GM23338 (cell line): ENCODE results near the gene ALG9. TPM values are rescaled to one million over a fixed set of nuclear protein-coding genes. Genes with fewer than 3 reads are reported as not detected.

ENCODE experiments used
- ATAC-seq: fragments of 200-7000 bp; cut with Tn5 transposase; 3 replicates; pipeline ENCODE4 v1.9.1; 2020
- DNase-seq: peaks from one replicate; pipeline ENCODE4 v3.0.0-alpha.2; 2015; ENCODE audit warnings: low spot score
- H2AFZ ChIP-seq: fragments of 200-600 bp; sonication (generic); 2 replicates; pipeline ENCODE4 v1.8.0; 2016; ENCODE audit warnings: antibody characterized with exemption, mild to moderate bottlenecking, moderate library complexity
- H3F3A ChIP-seq: fragments of 200-600 bp; sonication (generic); replicated peaks from 2 replicates; pipeline ENCODE4 v1.8.0; 2017; ENCODE audit warnings: antibody characterized with exemption, mixed run types, low read depth
- H3K27ac ChIP-seq: fragments of 200-600 bp; sonication (generic); 2 replicates; pipeline ENCODE4 v1.6.1; 2016; ENCODE audit warnings: low read depth
- H3K27me3 ChIP-seq: fragments of 200-600 bp; sonication (generic); 2 replicates; pipeline ENCODE4 v1.8.0; 2016; ENCODE audit warnings: mild to moderate bottlenecking, mixed run types, moderate library complexity; ENCODE audit not compliant: insufficient read depth
- H3K36me3 ChIP-seq: fragments of 200-600 bp; sonication (generic); 2 replicates; pipeline ENCODE4 v1.8.0; 2016; ENCODE audit warnings: mild to moderate bottlenecking; ENCODE audit not compliant: insufficient read depth
- H3K4me1 ChIP-seq: fragments of 200-600 bp; sonication (generic); 2 replicates; pipeline ENCODE4 v1.8.0; 2016; ENCODE audit warnings: mild to moderate bottlenecking, moderate library complexity; ENCODE audit not compliant: insufficient read depth
- H3K4me2 ChIP-seq: fragments of 200-600 bp; sonication (generic); 2 replicates; pipeline ENCODE4 v1.7.1; 2017; ENCODE audit warnings: mixed run types
- H3K4me3 ChIP-seq: fragments of 200-600 bp; sonication (generic); 2 replicates; pipeline ENCODE4 v1.6.1; 2016; ENCODE audit warnings: mixed run types
- H3K79me2 ChIP-seq: fragments of 200-600 bp; sonication (generic); replicated peaks from 2 replicates; pipeline ENCODE4 v1.8.0; 2017; ENCODE audit warnings: mild to moderate bottlenecking; ENCODE audit not compliant: insufficient read depth
- H3K9me2 ChIP-seq: fragments of 200-600 bp; sonication (generic); 2 replicates; pipeline ENCODE4 v1.8.0; 2017; ENCODE audit not compliant: insufficient read depth
- H4K20me1 ChIP-seq: fragments of 200-600 bp; sonication (generic); replicated peaks from 2 replicates; pipeline ENCODE4 v1.8.0; 2017; ENCODE audit warnings: mild to moderate bottlenecking; ENCODE audit not compliant: insufficient read depth
- H3K27ac Mint-ChIP-seq: 2 replicates; pipeline ENCODE4 v1.8.0; 2020; ENCODE audit warnings: inconsistent platforms, mild to moderate bottlenecking, moderate library complexity, mixed read lengths
- H3K27me3 Mint-ChIP-seq: 3 replicates; pipeline ENCODE4 v1.8.0; 2022; ENCODE audit warnings: low read depth, mild to moderate bottlenecking, moderate library complexity, mixed read lengths, inconsistent platforms; ENCODE audit not compliant: insufficient read depth, poor library complexity
- H3K36me3 Mint-ChIP-seq: 3 replicates; pipeline ENCODE4 v1.8.0; 2021; ENCODE audit warnings: low read depth, mild to moderate bottlenecking, inconsistent platforms, moderate library complexity, mixed read lengths
- H3K4me1 Mint-ChIP-seq: 3 replicates; pipeline ENCODE4 v1.8.0; 2020; ENCODE audit warnings: mild to moderate bottlenecking, inconsistent platforms, mixed read lengths
- H3K4me3 Mint-ChIP-seq: 3 replicates; pipeline ENCODE4 v1.8.0; 2021; ENCODE audit warnings: moderate library complexity, mild to moderate bottlenecking, inconsistent platforms, mixed read lengths
- H3K9me3 Mint-ChIP-seq: 3 replicates; pipeline ENCODE4 v1.8.0; 2020; ENCODE audit warnings: moderate library complexity, mild to moderate bottlenecking, inconsistent platforms, mixed read lengths
- CREB1 ChIP-seq: fragments of 250-450 bp; sonication (Bioruptor Pico); IDR thresholded peaks from 2 replicates; pipeline ENCODE4 v1.5.0; 2020; ENCODE audit warnings: low read depth, mild to moderate bottlenecking, moderate library complexity
- CTCF ChIP-seq, 2 experiments: fragments of 200-600 bp in 1 of 2; sonication (generic) in 1 of 2; conservative IDR thresholded peaks; 2 replicates each; pipeline versions ENCODE4 v1.5.1 to v1.6.1; 2016 to 2017; ENCODE audit warnings: antibody characterized with exemption in 2 of 2, low read depth in 2 of 2, mild to moderate bottlenecking in 2 of 2, moderate library complexity in 1 of 2
- EZH2 ChIP-seq: fragments of 200-600 bp; sonication (generic); IDR thresholded peaks from one replicate; pipeline ENCODE4 v1.8.0; 2017; ENCODE audit warnings: antibody characterized with exemption, mild to moderate bottlenecking, low read depth; ENCODE audit not compliant: unreplicated experiment
- JUNB ChIP-seq: IDR thresholded peaks from one replicate; pipeline ENCODE4 v1.6.1; 2016; ENCODE audit warnings: antibody characterized with exemption; ENCODE audit not compliant: unreplicated experiment
- NANOG ChIP-seq: IDR thresholded peaks from 2 replicates; pipeline ENCODE4 v1.6.1; 2016; ENCODE audit warnings: antibody characterized with exemption, borderline replicate concordance
- POLR2AphosphoS5 ChIP-seq: IDR thresholded peaks from 2 replicates; pipeline ENCODE4 v1.6.1; 2016; ENCODE audit warnings: antibody characterized with exemption, low read depth
- STAT1 ChIP-seq: IDR thresholded peaks from one replicate; pipeline ENCODE4 v1.6.1; 2016; ENCODE audit warnings: antibody characterized with exemption; ENCODE audit not compliant: unreplicated experiment
- ZNF331 ChIP-seq: fragments of 250-450 bp; sonication (Bioruptor Pico); IDR thresholded peaks from 2 replicates; pipeline ENCODE4 v1.5.0; 2020; ENCODE audit warnings: low read depth, mild to moderate bottlenecking, moderate library complexity
- polyA plus RNA-seq: library from polyadenylated mRNA; unstranded; fragments of >200 nt; fragmentation: Nextera tagmentation; extraction: Ambion mirVana; gene quantifications from 2 replicates; pipeline ENCODE4 v1.2.1, GENCODE V29; 2016
- total RNA-seq: library from RNA; depleted of rRNA; stranded (reverse); fragments of >200 nt; shearing (Covaris generic); gene quantifications from 2 replicates; pipeline ENCODE4 v1.2.3, GENCODE V29; 2014
- TF ChIP-seq, protein P1 (sequence below): IDR thresholded peaks from 2 replicates; pipeline ENCODE4 v1.6.1; 2016; ENCODE audit warnings: antibody characterized with exemption
- TF ChIP-seq, protein P2 (sequence below): IDR thresholded peaks from one replicate; pipeline ENCODE4 v1.6.1; 2018; ENCODE audit warnings: antibody characterized with exemption; ENCODE audit not compliant: unreplicated experiment

The ALG9 gene
- total and polyA plus RNA-seq, 2 experiments from 2014 or later: 25.4 to 31.1 TPM

GRCh38 chr11:111788464-111788863 lies 82.9 kb downstream of the ALG9 start (continued):
- TF ChIP-seq, protein P1, sequence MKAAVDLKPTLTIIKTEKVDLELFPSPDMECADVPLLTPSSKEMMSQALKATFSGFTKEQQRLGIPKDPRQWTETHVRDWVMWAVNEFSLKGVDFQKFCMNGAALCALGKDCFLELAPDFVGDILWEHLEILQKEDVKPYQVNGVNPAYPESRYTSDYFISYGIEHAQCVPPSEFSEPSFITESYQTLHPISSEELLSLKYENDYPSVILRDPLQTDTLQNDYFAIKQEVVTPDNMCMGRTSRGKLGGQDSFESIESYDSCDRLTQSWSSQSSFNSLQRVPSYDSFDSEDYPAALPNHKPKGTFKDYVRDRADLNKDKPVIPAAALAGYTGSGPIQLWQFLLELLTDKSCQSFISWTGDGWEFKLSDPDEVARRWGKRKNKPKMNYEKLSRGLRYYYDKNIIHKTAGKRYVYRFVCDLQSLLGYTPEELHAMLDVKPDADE: no peak
- TF ChIP-seq CTCF (conservative IDR thresholded peaks at IDR 0.05; ENCODE audit: low read depth in 2 of 2): no peak
- TF ChIP-seq CREB1 (CRISPR knock-in tag): no peak
- no peak for TF ChIP-seq STAT1

DNA sequence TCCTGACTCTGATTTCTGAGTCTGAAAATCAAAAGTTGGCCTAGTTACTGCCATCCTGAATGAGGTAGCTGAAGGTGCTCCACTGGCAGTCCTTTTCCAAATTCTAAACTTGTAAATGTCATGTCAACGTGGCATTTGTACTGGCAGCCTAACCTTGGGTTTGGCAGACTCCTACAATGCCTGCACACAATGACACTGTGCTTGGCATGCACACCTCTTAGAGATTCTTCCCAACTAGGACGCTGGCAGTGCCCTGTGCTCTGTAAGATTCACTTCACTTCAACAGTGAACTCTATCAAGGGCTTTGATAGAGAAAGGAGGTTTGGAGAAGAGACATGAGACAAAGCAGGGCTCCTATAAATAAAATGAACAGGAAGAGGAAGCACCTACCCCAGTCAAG lies 83.3 kb downstream of the ALG9 start:
- H4K20me1 ChIP-seq: no peaks in the 10 kb centered on the region
- H3K36me3 Mint-ChIP-seq: no peaks in the 10 kb centered on the region
- no peaks in the 10 kb centered on the region for H3K27me3 ChIP-seq
- no peaks in the 10 kb centered on the region for H3K4me1 ChIP-seq
- no peak for DNase-seq
- H3K4me1 Mint-ChIP-seq: no peaks in the 10 kb centered on the region
- TF ChIP-seq ZNF331 (CRISPR knock-in tag): no peak
- no peak for TF ChIP-seq NANOG
- TF ChIP-seq, protein P2, sequence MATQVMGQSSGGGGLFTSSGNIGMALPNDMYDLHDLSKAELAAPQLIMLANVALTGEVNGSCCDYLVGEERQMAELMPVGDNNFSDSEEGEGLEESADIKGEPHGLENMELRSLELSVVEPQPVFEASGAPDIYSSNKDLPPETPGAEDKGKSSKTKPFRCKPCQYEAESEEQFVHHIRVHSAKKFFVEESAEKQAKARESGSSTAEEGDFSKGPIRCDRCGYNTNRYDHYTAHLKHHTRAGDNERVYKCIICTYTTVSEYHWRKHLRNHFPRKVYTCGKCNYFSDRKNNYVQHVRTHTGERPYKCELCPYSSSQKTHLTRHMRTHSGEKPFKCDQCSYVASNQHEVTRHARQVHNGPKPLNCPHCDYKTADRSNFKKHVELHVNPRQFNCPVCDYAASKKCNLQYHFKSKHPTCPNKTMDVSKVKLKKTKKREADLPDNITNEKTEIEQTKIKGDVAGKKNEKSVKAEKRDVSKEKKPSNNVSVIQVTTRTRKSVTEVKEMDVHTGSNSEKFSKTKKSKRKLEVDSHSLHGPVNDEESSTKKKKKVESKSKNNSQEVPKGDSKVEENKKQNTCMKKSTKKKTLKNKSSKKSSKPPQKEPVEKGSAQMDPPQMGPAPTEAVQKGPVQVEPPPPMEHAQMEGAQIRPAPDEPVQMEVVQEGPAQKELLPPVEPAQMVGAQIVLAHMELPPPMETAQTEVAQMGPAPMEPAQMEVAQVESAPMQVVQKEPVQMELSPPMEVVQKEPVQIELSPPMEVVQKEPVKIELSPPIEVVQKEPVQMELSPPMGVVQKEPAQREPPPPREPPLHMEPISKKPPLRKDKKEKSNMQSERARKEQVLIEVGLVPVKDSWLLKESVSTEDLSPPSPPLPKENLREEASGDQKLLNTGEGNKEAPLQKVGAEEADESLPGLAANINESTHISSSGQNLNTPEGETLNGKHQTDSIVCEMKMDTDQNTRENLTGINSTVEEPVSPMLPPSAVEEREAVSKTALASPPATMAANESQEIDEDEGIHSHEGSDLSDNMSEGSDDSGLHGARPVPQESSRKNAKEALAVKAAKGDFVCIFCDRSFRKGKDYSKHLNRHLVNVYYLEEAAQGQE: no peak
- no peak for TF ChIP-seq EZH2
- TF ChIP-seq, protein P1: no peak
- TF ChIP-seq STAT1: no peak
- no peak for TF ChIP-seq JUNB
- no peak for TF ChIP-seq POLR2AphosphoS5
- no peak for TF ChIP-seq CREB1 (CRISPR knock-in tag)
- H3K4me3 Mint-ChIP-seq: no peak overlapping the region
- H3F3A ChIP-seq: no peaks in the 10 kb centered on the region
- no peak overlapping the region for H3K4me3 ChIP-seq
- no peak overlapping the region for H3K4me2 ChIP-seq
- H3K27ac ChIP-seq: no peak overlapping the region
- no peak for ATAC-seq
- no peak overlapping the region for H2AFZ ChIP-seq
- no peaks in the 10 kb centered on the region for H3K9me3 Mint-ChIP-seq
- H3K27ac Mint-ChIP-seq: no peak overlapping the region
- no peaks in the 10 kb centered on the region for H3K79me2 ChIP-seq
- no peaks in the 10 kb centered on the region for H3K9me2 ChIP-seq
- H3K27me3 Mint-ChIP-seq: no peaks in the 10 kb centered on the region
- no peaks in the 10 kb centered on the region; the same call in 1 of the 2 replicates for H3K36me3 ChIP-seq
